Measurements from ENCODE around the gene DUSP10.

DNA sequence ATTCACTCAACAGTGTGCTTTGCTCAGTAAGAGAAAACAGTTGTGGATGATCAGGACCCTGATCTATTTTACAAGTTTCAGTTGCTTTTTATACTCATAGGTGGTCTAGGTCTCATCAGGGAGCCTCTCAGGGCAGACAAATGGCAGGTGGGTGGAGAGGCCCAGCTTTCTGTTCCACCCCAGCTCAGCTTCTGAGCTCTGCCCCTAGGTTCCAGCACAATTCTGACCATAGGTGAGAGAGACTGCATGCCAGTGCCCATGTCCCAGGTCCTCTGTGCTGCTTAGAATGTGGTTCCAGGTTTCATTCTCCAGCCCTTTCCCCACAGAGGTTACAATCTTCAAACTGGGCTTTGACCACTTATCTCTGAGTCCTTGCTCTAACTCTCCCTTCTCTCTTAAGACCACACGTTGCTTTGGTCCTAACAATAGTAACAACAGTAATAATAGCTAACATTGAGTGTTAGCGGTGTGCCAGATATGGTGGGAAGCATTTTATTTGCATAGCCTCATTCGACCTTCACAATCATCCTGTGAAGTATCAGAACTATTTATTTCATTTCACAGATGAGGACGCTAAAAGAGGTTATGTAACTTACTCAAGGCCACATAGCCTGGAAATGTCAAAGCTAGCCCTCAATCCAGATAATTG is 19.6 kb upstream of the DUSP10 start:
- TF ChIP-seq CTCF (IDR thresholded peaks at IDR 0.05) (no peak), POLR2A (IDR thresholded peaks at IDR 0.05) (no peak), EP300 (IDR thresholded peaks at IDR 0.05) (no peak)

Data from ovary (tissue), 3 donors.